Keratinocyte (primary cell): ENCODE results near the gene CXADR. TPM values are rescaled to one million over a fixed set of nuclear protein-coding genes. Genes with fewer than 3 reads are reported as not detected.

Experiments used
- DNase-seq: peaks from one replicate; pipeline ENCODE4 v3.0.0-alpha.2; 2011; ENCODE audit warnings: low read depth, missing footprints, low spot score
- FAIRE-seq: peaks from 2 replicates; lab custom pipeline; 2011; peaks lifted over from hg19 to GRCh38; lab: Jason Lieb, UNC
- H2AFZ ChIP-seq: 2 replicates; pipeline ENCODE4 v1.6.0; 2012; ENCODE audit warnings: low read length, control low read depth, inconsistent platforms; ENCODE audit not compliant: control insufficient read depth
- H3K27ac ChIP-seq: 2 replicates; pipeline ENCODE4 v1.5.1; 2011; ENCODE audit warnings: low read length; ENCODE audit not compliant: control insufficient read depth, insufficient read depth
- H3K27me3 ChIP-seq: 3 replicates; pipeline ENCODE4 v1.6.0; 2011; ENCODE audit warnings: low read length; ENCODE audit not compliant: control insufficient read depth, insufficient read depth; ENCODE audit errors: extremely low read depth
- H3K36me3 ChIP-seq, 2 experiments: 2 replicates in 1 of 2; 3 replicates in 1 of 2; pipeline ENCODE4 v1.5.1; 2011; ENCODE audit warnings: low read length in 2 of 2, mild to moderate bottlenecking in 1 of 2; ENCODE audit not compliant: control insufficient read depth in 2 of 2, insufficient read depth in 2 of 2; ENCODE audit errors: extremely low read depth in 1 of 2
- H3K4me1 ChIP-seq: 3 replicates; pipeline ENCODE4 v1.5.1; 2011; ENCODE audit warnings: low read length; ENCODE audit not compliant: control insufficient read depth, insufficient read depth; ENCODE audit errors: extremely low read depth
- H3K4me2 ChIP-seq: 3 replicates; pipeline ENCODE4 v1.6.0; 2011; ENCODE audit warnings: low read depth, low read length; ENCODE audit not compliant: control insufficient read depth, insufficient read depth; ENCODE audit errors: extremely low read depth
- H3K4me3 ChIP-seq, 3 experiments: fragments of 200-600 bp in 1 of 3; sonication (generic) in 1 of 3; 2 replicates in 2 of 3; 3 replicates in 1 of 3; pipeline ENCODE4 v1.5.1; 2011 to 2016; ENCODE audit warnings: low read length in 3 of 3, mild to moderate bottlenecking in 3 of 3, control low read depth in 2 of 3, inconsistent platforms in 1 of 3, low read depth in 1 of 3, mixed read lengths in 1 of 3, mixed run types in 1 of 3, moderate library complexity in 1 of 3; ENCODE audit not compliant: control insufficient read depth in 2 of 3, insufficient read depth in 2 of 3; ENCODE audit errors: extremely low read depth in 1 of 3
- H3K79me2 ChIP-seq: 2 replicates; pipeline ENCODE4 v1.6.0; 2012; ENCODE audit warnings: low read length; ENCODE audit not compliant: control insufficient read depth, insufficient read depth
- H3K9ac ChIP-seq: 3 replicates; pipeline ENCODE4 v1.6.0; 2011; ENCODE audit warnings: low read length; ENCODE audit not compliant: control insufficient read depth, insufficient read depth; ENCODE audit errors: extremely low read depth
- H3K9me1 ChIP-seq: 3 replicates; pipeline ENCODE4 v1.6.0; 2011; ENCODE audit warnings: low read length; ENCODE audit not compliant: control insufficient read depth, insufficient read depth; ENCODE audit errors: extremely low read depth
- H3K9me3 ChIP-seq: 2 replicates; pipeline ENCODE4 v1.5.1; 2012; ENCODE audit warnings: low read depth, low read length; ENCODE audit not compliant: control insufficient read depth
- H4K20me1 ChIP-seq: 3 replicates; pipeline ENCODE4 v1.6.0; 2011; ENCODE audit warnings: low read length; ENCODE audit not compliant: control insufficient read depth, insufficient read depth; ENCODE audit errors: extremely low read depth
- CTCF ChIP-seq, 3 experiments: IDR thresholded peaks in 1 of 3; conservative IDR thresholded peaks in 1 of 3; optimal IDR thresholded peaks in 1 of 3; 2 replicates in 2 of 3; 3 replicates in 1 of 3; pipeline versions ENCODE3 to v1.5.1; 2011; ENCODE audit warnings: low read length in 3 of 3, mild to moderate bottlenecking in 3 of 3, moderate library complexity in 2 of 3, control low read depth in 1 of 3, inconsistent platforms in 1 of 3; ENCODE audit not compliant: insufficient read depth in 2 of 3; ENCODE audit errors: extremely low read depth in 1 of 3
- EZH2 ChIP-seq: IDR thresholded peaks from one replicate; pipeline ENCODE4 v1.6.1; 2012; ENCODE audit warnings: inconsistent platforms, mild to moderate bottlenecking, low read length, moderate library complexity
- dilution Hi-C: fragments of 300-500 bp; cut with MboI; formaldehyde crosslinking; loops from one replicate; pipeline ENCODE4 v1.7.0; 2020; ENCODE audit warnings: low sequenced_read_pairs; ENCODE audit not compliant: extremely low pct_ligation_motif_present
- polyA plus RNA-seq, 5 experiments: library from polyadenylated mRNA; depleted of rRNA in 3 of 5; stranded (reverse) in 3 of 5; stranded (forward) in 1 of 5; unstranded in 1 of 5; fragments of >200 nt; gene quantifications; 1 replicate in 1 of 5; 2 replicates in 3 of 5; 3 replicates in 1 of 5; pipeline versions ENCODE4 v1.2.1 to v1.2.3, GENCODE V29; 2011 to 2012; ENCODE audit warnings: missing spikeins in 2 of 5, low read depth in 1 of 5, low replicate concordance in 1 of 5

Gene CXADR
- polyA plus RNA-seq, 1 donor (not counting 4 experiments of a cell fraction or from before 2014, with no cell fraction given): 37.3 TPM

- Histone ChIP-seq H3K4me1 (peaks cover 4% of the 10 kb centered on the region), H3K9me1 (no peaks in the 10 kb centered on the region), H3K79me2 (peaks cover 4% of the 10 kb centered on the region), H3K4me3 (no peak overlapping the region), H3K9me3 (no peaks in the 10 kb centered on the region), H3K27ac (no peak overlapping the region), H3K4me2 (no peak overlapping the region), H3K27me3 (no peaks in the 10 kb centered on the region), H3K9ac (no peak overlapping the region), H3K36me3 (no peaks in the 10 kb centered on the region), H2AFZ (no peak overlapping the region), H4K20me1 (no peaks in the 10 kb centered on the region)
- TF ChIP-seq EZH2 (no peak), CTCF (optimal IDR thresholded peaks at IDR 0.05 in 1 of 3, IDR thresholded peaks at IDR 0.05 in 1 of 3, conservative IDR thresholded peaks at IDR 0.05 in 1 of 3; ENCODE audit: extremely low read depth in 1 of 3, insufficient read depth in 2 of 3, low read length in 3 of 3) (no peak)
- FAIRE-seq (no peak), DNase-seq (no peak)
- dilution Hi-C loops: no loop called here
These were observed 104.0 kb downstream of the CXADR start for GRCh38 chr21:17616831-17617230.

- Histone ChIP-seq H3K79me2 (no peaks in the 10 kb centered on the region), H3K4me3 (no peak overlapping the region), H3K27me3 (no peaks in the 10 kb centered on the region), H3K4me1 (no peaks in the 10 kb centered on the region), H3K36me3 (no peaks in the 10 kb centered on the region), H4K20me1 (no peaks in the 10 kb centered on the region), H3K9me3 (no peaks in the 10 kb centered on the region), H3K9ac (no peak overlapping the region), H3K9me1 (no peaks in the 10 kb centered on the region), H2AFZ (no peak overlapping the region), H3K27ac (no peak overlapping the region), H3K4me2 (no peak overlapping the region)
- TF ChIP-seq EZH2 (no peak), CTCF (optimal IDR thresholded peaks at IDR 0.05 in 1 of 3, IDR thresholded peaks at IDR 0.05 in 1 of 3, conservative IDR thresholded peaks at IDR 0.05 in 1 of 3; ENCODE audit: extremely low read depth in 1 of 3, insufficient read depth in 2 of 3, low read length in 3 of 3) (no peak)
- dilution Hi-C loops: no loop called here
- no peak for FAIRE-seq
- no peak for DNase-seq
These were observed 109.2 kb downstream of the CXADR start for GRCh38 chr21:17622018-17622417.
